Measurements from ENCODE around the gene BACE1.
A peak's percentile ranks its signal among the peaks of the same experiment; 100 is the strongest.
"Not testable (repeated sequence)": the region's sequence is repeated elsewhere in the genome, so short reads cannot be mapped to it uniquely, and the experiment has no call there.

BACE1 gene

DNA sequence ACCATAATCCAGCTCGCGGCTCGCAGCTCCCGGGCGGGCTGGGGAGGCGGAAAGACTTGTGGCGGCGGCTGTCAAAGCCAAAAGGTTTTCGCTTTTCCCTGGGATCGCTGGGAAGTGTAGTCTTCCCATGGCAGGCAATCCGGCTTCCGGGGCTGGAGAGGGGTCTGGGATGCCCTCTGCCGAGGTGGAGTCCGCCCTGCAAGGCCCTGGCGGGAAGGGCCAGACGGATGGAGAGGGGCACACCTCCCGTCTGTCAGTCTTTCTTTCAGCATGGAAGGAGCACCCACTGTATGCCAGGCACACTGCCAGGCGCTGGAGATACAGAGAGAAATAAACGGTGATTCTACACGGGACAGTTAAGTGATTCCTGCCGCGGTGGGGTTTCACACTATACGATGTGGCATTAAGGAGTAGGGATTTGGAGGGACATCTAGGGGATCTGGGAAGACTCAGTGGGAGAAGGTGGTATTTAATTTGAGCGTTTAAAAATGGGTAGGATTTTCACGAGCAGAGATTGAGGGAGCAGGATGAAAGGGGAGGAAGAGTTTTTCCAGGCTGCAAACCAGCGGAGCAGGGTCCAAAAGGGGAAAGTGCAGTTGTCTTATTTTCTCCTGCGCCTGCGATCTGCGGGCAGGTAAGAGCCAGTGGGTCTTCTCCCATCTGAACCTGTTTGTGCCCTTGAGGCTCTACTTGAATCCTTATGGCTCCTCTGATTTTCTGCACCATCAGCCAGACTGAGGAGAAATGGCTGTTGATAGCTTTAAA, at the start of gene BACE1:
TSS of gene BACE1 (minus strand) at position 60 of the 765 bp plus-strand sequence. CDS start 461 bp downstream, outside the sequence.
- DNase-seq = peak; percentile 7

DNA sequence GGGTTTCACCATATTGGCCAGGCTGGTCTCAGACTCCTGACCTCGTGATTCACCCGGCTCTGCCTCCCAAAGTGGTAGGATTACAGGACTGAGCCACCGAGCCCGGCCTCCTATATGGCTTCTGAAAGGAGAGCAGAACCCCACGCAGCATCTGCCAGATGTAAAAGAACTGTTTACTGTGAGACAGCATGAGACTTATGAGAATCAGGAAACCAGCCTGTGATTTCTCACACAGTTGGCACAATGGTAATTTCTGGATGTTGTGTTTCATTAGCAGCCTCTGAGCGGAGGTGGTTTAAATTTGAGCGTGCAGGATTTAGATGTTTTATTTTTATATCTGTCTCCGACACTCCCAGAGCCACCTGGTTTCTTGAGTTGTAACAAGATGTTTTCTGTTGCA, 45.4 kb upstream of the BACE1 start:
- no peak for DNase-seq

DNA sequence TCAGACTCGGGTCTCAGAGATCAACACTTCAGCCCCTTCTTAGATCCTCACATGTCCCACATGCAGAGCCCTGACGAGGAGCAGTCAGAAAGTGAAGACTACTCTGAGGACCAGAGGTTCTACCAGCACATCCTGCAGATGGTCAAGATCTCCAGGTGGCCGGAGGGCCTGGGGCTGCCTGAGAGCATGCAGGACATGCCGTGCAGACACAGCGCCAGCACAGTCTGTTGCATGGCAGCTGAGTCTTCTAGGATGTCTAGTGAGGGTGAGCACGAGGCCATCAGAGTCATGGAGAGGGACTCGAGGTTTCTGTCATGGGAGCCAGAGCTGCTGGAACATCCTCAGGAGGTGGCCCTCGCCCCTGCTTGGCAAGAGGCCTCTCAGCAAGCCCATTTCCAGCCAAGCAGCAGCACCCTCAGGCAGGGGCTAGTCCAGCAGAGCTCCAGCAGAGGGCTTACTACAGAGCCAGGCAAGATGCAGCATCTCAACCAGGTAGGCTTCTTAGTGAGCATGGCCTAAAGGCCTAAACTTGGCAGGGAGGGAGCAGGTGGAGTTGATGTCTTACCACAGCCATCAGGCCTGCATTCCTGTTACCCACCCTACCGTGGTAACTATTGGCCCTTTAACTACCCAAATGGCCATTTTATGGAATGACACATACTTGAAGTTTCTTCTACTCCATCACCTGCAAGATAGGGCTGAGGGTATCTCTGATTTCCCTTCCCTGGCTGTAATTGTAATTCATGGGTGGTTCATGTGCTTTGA, 40.3 kb upstream of the BACE1 start:
- no peak for DNase-seq

DNA sequence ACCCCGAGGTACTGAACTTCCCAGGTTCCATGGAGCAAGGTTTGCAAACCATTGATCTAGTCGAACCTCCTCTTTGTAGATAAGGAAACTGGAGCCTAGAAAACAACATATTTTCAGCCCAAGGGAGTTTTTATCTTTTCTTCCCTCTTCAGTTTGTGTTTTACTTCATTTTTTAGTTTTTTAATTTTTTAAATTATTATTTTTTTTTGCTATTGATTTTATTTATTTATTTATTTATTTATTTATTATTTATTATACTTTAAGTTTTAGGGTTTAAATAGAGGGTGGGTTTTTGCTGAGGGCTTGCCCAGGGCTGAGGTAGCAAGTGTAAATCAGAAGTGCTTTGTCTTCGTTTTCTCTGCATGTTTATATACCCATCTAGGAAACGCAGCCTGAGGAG, 38.5 kb upstream of the BACE1 start:
- no peak for DNase-seq

DNA sequence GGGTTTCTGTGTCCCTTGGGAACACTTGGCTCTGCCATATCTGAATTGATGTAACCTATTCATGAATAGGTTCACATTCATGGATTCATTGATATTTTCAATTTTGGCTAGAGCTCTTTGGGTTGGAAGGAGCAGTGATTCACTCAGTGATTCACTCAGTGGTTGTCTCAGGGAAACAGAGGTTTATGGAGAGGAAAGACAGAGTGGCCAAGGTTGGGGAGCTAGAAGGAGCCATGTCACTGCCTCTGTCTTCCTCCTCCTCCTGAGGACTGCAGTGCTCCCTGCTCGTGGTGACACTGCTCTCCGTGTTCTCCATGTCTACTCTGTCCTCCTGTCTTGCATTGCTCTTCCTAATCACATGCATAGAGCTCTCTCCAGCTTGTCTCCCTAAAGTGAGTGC, 29.0 kb upstream of the BACE1 start:
- DNase-seq = no peak

- no peak for DNase-seq
These were observed 21.0 kb upstream of the BACE1 start for GRCh38 chr11:117337076-117337475.

DNA sequence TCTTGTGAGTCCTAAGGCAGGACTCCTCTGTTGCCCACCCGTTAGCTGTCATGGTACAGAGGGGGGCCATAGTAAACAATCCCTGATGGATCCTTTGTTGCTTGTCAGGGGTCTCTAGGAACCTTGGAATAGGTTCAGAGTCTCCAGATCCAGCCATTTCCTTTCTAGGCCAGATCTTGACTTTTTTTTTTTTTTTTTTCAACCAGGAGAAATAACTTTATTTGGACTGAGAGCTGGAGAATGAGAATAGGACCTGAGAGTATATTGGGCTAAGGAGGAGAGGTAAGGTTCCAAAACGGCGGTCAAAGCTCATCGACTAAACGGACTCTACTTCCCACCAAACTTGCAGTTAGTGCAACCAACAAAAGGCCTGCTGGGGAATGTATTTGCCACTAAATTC, 19.3 kb upstream of the BACE1 start:
- DNase-seq = no peak

GRCh38 chr11:117334896-117335295, 18.8 kb upstream of the BACE1 start:
- DNase-seq = no peak

- no peak for DNase-seq
These were observed 17.9 kb upstream of the BACE1 start for GRCh38 chr11:117333917-117334316.

DNA sequence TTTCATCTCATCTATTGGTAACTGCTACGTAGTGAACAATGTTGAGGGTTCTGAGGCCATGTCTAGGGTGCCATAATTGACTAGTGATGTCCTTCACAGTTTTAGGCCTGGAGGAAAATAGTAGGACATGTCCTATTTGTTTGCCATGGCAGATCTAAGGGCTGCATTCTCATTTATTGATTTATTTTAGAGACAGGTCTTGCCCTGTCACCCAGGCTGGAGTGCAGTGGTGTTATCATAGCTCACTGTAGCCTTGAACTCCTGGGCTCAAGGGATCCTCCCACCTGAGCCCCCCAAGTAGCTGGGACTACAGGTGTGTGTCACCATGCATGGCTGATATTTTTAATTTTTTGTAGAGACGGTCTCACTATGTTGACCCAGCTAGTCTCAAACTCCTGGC, 16.8 kb upstream of the BACE1 start:
- no peak for DNase-seq

GRCh38 chr11:117328375-117329010, 12.4 kb upstream of the BACE1 start:
- no peak for DNase-seq

GRCh38 chr11:117327567-117328374, 11.7 kb upstream of the BACE1 start, which contains the start of gene CEP164:
TSS of gene CEP164 (plus strand) at chr11:117327854. CDS start at chr11:117338587, 10,733 bp downstream.
- DNase-seq = peak; percentile 94

DNA sequence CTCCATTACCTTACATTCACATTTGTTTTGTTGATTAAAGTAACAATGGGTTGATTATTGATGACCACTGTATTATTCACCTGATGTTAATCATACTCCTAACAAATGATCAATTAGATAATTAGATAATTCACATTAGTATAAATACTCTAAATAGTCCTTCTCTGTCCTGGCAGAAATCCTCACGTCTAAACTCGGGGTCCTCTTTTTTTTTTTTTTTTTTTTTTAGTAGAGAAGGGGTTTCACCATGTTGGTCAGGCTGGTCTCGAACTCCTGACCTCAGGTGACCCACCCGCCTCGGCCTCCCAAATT, 11.2 kb upstream of the BACE1 start:
- not testable (repeated sequence) for DNase-seq

GRCh38 chr11:117319214-117319840, 3.3 kb upstream of the BACE1 start:
- DNase-seq = no peak

GRCh38 chr11:117318738-117319137, 2.7 kb upstream of the BACE1 start:
- no peak for DNase-seq

DNA sequence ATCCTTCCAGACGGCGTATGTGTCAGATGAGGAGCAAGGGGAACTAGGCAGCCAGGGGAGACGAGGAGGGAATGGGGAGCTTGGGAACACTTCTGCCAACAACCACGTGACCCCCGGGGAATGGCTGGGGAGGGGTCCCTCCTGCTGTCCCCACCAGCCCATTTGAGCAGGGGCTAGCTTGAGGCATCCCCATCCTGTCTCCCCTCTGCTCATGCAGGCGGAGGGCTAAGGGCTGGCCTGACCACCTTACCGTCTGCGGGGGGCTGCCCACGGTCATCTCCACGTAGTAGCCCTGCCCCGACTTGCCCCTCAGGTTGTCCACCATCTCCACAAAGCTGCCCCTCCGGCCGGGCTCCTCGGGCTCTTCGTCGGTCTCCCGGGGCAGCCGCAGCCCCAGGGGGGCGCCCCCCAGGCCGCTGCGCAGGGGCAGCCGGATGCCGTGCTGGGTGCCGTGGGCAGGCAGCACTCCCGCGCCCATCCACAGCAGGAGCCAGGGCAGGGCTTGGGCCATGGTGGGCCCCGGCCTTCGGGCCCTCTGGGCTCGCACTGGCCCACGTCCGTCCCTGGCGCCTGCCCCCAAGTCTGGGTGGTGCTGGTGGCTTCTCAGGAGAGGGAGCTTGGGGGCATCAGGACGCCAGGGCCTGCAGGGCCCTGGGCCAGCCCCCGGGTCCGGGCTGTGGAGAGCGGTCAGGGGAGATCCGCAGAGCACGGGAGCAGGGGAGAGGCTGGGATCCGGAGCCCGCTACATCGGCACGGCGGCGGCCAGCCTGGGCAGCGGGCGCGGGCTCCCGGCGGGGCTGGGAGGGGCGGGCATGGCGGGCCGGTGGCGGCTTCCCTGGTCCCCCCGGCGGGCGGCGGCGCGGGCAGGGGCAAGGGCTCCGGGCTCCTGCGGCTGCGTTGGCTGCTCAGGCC, 515 bp downstream of the BACE1 start:
- DNase-seq = no peak

GRCh38 chr11:117314840-117315239, 1.2 kb downstream of the BACE1 start:
- no peak for DNase-seq

DNA sequence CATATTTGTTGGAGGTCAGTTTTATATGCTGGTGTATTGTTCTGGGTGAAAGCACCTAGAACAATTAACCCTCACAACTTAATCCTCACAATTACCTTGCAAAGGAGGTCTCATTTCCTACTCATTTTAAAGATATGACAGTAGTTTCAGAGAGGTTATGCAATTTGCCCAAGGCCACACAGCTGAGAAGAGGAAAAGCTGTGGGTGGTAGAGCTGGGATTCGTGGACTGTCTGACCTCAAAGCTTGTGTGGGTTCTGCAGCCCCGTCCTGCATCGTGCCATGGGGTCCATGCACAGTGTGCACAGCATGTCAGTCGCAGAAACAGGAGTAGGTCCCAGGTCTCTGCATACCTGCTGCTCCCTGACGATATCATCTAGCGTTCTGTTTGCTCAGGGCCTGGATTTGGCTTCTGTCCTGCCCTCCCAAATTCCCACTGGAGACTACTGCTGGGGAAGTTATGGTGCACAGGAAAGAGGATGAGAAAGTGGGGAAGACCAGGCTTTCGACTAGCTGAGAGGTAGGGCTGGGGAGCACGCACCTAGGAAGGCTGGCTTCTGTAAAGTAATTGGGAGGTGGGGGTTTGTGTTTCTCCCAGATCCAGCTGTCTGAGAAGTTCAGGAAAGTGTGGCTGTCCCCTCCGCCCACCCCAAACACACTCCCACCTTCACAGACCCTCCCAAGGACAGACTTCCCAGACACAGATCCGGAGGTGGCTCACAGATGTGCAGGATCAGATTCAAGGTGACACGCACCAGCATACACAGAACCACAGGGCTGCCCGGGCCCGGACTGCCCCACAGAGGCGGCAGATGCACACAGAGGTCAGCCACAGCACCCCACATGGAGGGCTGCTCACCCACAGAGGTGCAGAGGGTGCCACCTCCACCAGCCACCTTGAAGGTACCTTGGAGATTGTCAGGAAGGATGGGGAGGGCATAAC, 2.0 kb downstream of the BACE1 start:
- DNase-seq = no peak

- no peak for DNase-seq
These were observed 3.0 kb downstream of the BACE1 start for GRCh38 chr11:117313091-117313490.

DNA sequence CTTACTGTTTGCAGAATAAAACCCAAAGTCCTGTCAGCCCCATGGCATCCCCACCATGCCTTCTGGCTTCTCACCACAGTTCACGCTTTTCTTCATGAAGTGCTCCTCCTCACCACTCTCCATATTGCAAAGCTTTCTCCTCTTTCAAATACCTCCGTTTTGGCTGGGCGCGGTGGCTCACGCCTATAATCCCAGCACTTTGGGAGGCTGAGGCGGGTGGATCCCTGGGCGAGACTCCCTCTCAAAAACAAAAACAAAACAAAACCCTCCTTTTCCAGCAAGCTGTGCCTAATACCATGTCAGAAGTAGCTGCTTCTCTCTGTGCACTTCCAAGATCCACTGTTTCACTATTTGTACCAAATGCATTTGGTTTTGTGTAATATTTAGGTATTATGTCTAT, 6.7 kb downstream of the BACE1 start:
- DNase-seq = no peak
